HG03159 (cell line): ENCODE data around the gene EFCAB8.

Experiments
- ATAC-seq: cut with Tn5 transposase; IDR thresholded peaks from one replicate; pipeline ENCODE4 v1.9.1; 2021; ENCODE audit warnings: mild to moderate bottlenecking, moderate library complexity; ENCODE audit not compliant: unreplicated experiment

Gene EFCAB8

GRCh38 chr20:32858701-32859372 lies at the start of gene EFCAB8:
Gene EFCAB8 (plus strand): TSS chr20:32858923. CDS start chr20:32863793, 4,870 bp downstream.
- ATAC-seq = no peak

GRCh38 chr20:32809907-32810306 lies 48.8 kb upstream of the EFCAB8 start:
- no peak for ATAC-seq

GRCh38 chr20:32810941-32811340 lies 47.8 kb upstream of the EFCAB8 start:
- ATAC-seq = no peak

- ATAC-seq = no peak
Measured at GRCh38 chr20:32811886-32812285, 46.8 kb upstream of the EFCAB8 start.

GRCh38 chr20:32819992-32820697 lies 38.6 kb upstream of the EFCAB8 start:
- ATAC-seq = peak; percentile 69

- no peak for ATAC-seq
Measured at GRCh38 chr20:32820698-32821377, 37.9 kb upstream of the EFCAB8 start.

GRCh38 chr20:32822225-32822624 lies 36.5 kb upstream of the EFCAB8 start:
- ATAC-seq = no peak

GRCh38 chr20:32823078-32823477 lies 35.6 kb upstream of the EFCAB8 start:
- no peak for ATAC-seq

GRCh38 chr20:32823737-32824588 lies 34.8 kb upstream of the EFCAB8 start:
- ATAC-seq = no peak

- ATAC-seq = no peak
Measured at GRCh38 chr20:32828029-32828680, 30.6 kb upstream of the EFCAB8 start.

- no peak for ATAC-seq
Measured at GRCh38 chr20:32829311-32830005, 29.3 kb upstream of the EFCAB8 start.

GRCh38 chr20:32830437-32830836 lies 28.3 kb upstream of the EFCAB8 start:
- no peak for ATAC-seq

- ATAC-seq = no peak
Measured at GRCh38 chr20:32831982-32832381, 26.7 kb upstream of the EFCAB8 start.

- no peak for ATAC-seq
Measured at GRCh38 chr20:32832664-32833063, 26.1 kb upstream of the EFCAB8 start.

GRCh38 chr20:32834972-32835371 lies 23.8 kb upstream of the EFCAB8 start:
- no peak for ATAC-seq

- ATAC-seq = no peak
Measured at GRCh38 chr20:32837157-32837556, 21.6 kb upstream of the EFCAB8 start.

- no peak for ATAC-seq
Measured at GRCh38 chr20:32839227-32839981, 19.3 kb upstream of the EFCAB8 start.

- no peak for ATAC-seq
Measured at GRCh38 chr20:32839982-32840285, 18.8 kb upstream of the EFCAB8 start.

GRCh38 chr20:32841174-32841573 lies 17.5 kb upstream of the EFCAB8 start:
- ATAC-seq = no peak
